GM23338 (cell line): Measurements from ENCODE around the gene PRR23A.

Experiments
- CTCF ChIP-seq, 2 experiments: fragments of 200-600 bp in 1 of 2; sonication (generic) in 1 of 2; conservative IDR thresholded peaks; 2 replicates each; pipeline versions ENCODE4 v1.5.1 to v1.6.1; 2016 to 2017; ENCODE audit warnings: antibody characterized with exemption in 2 of 2, low read depth in 2 of 2, mild to moderate bottlenecking in 2 of 2, moderate library complexity in 1 of 2
- EZH2 ChIP-seq: fragments of 200-600 bp; sonication (generic); IDR thresholded peaks from one replicate; pipeline ENCODE4 v1.8.0; 2017; ENCODE audit warnings: antibody characterized with exemption, mild to moderate bottlenecking, low read depth; ENCODE audit not compliant: unreplicated experiment
- EZH2phosphoT487 ChIP-seq: fragments of 200-600 bp; sonication (generic); IDR thresholded peaks from one replicate; pipeline ENCODE4 v1.8.1; 2018; ENCODE audit warnings: antibody characterized with exemption; ENCODE audit not compliant: unreplicated experiment
- JUNB ChIP-seq: IDR thresholded peaks from one replicate; pipeline ENCODE4 v1.6.1; 2016; ENCODE audit warnings: antibody characterized with exemption; ENCODE audit not compliant: unreplicated experiment
- POLR2AphosphoS5 ChIP-seq: IDR thresholded peaks from 2 replicates; pipeline ENCODE4 v1.6.1; 2016; ENCODE audit warnings: antibody characterized with exemption, low read depth
- REST ChIP-seq: IDR thresholded peaks from one replicate; pipeline ENCODE4 v1.6.1; 2018; ENCODE audit warnings: antibody characterized with exemption; ENCODE audit not compliant: unreplicated experiment
- STAT1 ChIP-seq: IDR thresholded peaks from one replicate; pipeline ENCODE4 v1.6.1; 2016; ENCODE audit warnings: antibody characterized with exemption; ENCODE audit not compliant: unreplicated experiment
- ZNF114 ChIP-seq: fragments of 250-450 bp; sonication (Bioruptor Pico); IDR thresholded peaks from 2 replicates; pipeline ENCODE4 v1.5.0; 2020; ENCODE audit warnings: mild to moderate bottlenecking, moderate library complexity

GRCh38 chr3:138975351-138975750 lies 30.7 kb downstream of the PRR23A start:
- TF ChIP-seq EZH2 (no peak), POLR2AphosphoS5 (no peak), CTCF (conservative IDR thresholded peaks at IDR 0.05; ENCODE audit: low read depth in 2 of 2) (no peak), EZH2phosphoT487 (no peak), REST (no peak), JUNB (no peak), STAT1 (no peak), ZNF114 (CRISPR knock-in tag) (no peak)
